Prostate gland (tissue), 2 donors: ENCODE measurements around the gene TNFAIP1. TPM values are rescaled to one million over a fixed set of nuclear protein-coding genes. Genes with fewer than 3 reads are reported as not detected.

Source experiments
- DNase-seq: peaks from one replicate; pipeline ENCODE4 v3.0.0-alpha.2; 2019; ENCODE audit warnings: low spot score
- H3K27ac ChIP-seq, 2 donors: fragments of 200-600 bp; sonication (generic); 2 replicates each; pipeline ENCODE4 v1.5.1; 2017 to 2019
- H3K27me3 ChIP-seq: fragments of 200-600 bp; sonication (generic); replicated peaks from 2 replicates; pipeline ENCODE4 v1.5.1; 2019; ENCODE audit not compliant: insufficient read depth
- H3K36me3 ChIP-seq, 2 donors: fragments of 200-600 bp; sonication (generic); 1 replicate in 1 of 2; 2 replicates in 1 of 2; pipeline versions ENCODE4 v1.5.1 to v1.8.1; 2017 to 2019
- H3K4me1 ChIP-seq: fragments of 200-600 bp; sonication (generic); replicated peaks from 2 replicates; pipeline ENCODE4 v1.5.1; 2019
- H3K4me3 ChIP-seq, 2 donors: fragments of 200-600 bp; sonication (generic); 2 replicates each; pipeline ENCODE4 v1.5.1; 2017 to 2019
- H3K9me3 ChIP-seq: fragments of 200-600 bp; sonication (generic); 2 replicates; pipeline ENCODE4 v1.5.1; 2017
- POLR2A ChIP-seq: fragments of 450-650 bp; IDR thresholded peaks from one replicate; pipeline ENCODE4 v1.6.1; 2016; ENCODE audit warnings: antibody characterized with exemption, mild to moderate bottlenecking
- POLR2AphosphoS5 ChIP-seq: sonication (generic); formaldehyde crosslinking; IDR thresholded peaks from one replicate; pipeline ENCODE4 v1.6.1; 2017; ENCODE audit warnings: antibody characterized with exemption
- WGBS: methylation state at CpG from one replicate; pipeline ENCODE4 v1.1.5; 2018; 5-methylcytosine and 5-hydroxymethylcytosine counted together
- intact Hi-C: fragments of 100-400 bp; cut with DNase I; formaldehyde crosslinking; loops from one replicate; pipeline ENCODE4 v1.14.2; 2022
- total RNA-seq, 2 donors: library from RNA; depleted of rRNA; stranded (reverse); fragments of >200 nt; gene quantifications; one replicate each; pipeline ENCODE4 v1.1.0, GENCODE V29; 2016
- TF ChIP-seq, protein P1 (sequence below), 4 experiments: fragments of 200-600 bp in 2 of 4; fragments of 450-650 bp in 2 of 4; sonication (generic) in 2 of 4; IDR thresholded peaks; 1 replicate in 3 of 4; 2 replicates in 1 of 4; pipeline ENCODE4 v1.5.1; 2016 to 2019; ENCODE audit warnings: antibody characterized with exemption in 4 of 4, mild to moderate bottlenecking in 2 of 4, moderate library complexity in 2 of 4

The TNFAIP1 gene
- total RNA-seq, 2 donors from 2014 or later, result 32.2 to 63.1 TPM

DNA sequence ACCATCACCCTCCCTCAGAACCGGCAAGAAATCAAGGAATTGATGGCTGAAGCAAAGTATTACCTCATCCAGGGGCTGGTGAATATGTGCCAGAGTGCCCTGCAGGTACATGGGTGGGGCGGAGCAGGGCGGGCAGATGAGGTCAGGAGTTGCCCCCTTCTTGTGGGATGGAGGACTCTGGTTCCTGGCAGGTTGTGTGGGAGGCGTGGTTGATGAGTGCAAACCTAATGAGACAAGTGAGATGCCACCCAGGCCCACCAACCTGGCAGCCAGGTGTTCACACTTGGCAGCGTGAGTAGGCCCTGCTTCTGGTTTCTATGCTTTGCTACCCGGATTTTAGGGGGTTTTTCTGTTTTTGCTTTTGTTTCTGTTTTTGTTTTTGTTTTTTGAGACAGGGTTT lies 4.8 kb downstream of the TNFAIP1 start:
- Histone ChIP-seq H3K36me3 (peaks cover 6 to 19% of the 10 kb centered on the region in 2 donors), H3K9me3 (no peaks in the 10 kb centered on the region), H3K4me1 (no peaks in the 10 kb centered on the region), H3K27me3 (no peaks in the 10 kb centered on the region), H3K27ac (no peak overlapping the region), H3K4me3 (no peak overlapping the region)
- no peak for DNase-seq
- WGBS, result 85% methylated on average over 6 of the region's 6 CpGs
- intact Hi-C loops, result no loop called here
- TF ChIP-seq, protein P1, sequence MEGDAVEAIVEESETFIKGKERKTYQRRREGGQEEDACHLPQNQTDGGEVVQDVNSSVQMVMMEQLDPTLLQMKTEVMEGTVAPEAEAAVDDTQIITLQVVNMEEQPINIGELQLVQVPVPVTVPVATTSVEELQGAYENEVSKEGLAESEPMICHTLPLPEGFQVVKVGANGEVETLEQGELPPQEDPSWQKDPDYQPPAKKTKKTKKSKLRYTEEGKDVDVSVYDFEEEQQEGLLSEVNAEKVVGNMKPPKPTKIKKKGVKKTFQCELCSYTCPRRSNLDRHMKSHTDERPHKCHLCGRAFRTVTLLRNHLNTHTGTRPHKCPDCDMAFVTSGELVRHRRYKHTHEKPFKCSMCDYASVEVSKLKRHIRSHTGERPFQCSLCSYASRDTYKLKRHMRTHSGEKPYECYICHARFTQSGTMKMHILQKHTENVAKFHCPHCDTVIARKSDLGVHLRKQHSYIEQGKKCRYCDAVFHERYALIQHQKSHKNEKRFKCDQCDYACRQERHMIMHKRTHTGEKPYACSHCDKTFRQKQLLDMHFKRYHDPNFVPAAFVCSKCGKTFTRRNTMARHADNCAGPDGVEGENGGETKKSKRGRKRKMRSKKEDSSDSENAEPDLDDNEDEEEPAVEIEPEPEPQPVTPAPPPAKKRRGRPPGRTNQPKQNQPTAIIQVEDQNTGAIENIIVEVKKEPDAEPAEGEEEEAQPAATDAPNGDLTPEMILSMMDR (IDR thresholded peaks at IDR 0.05), result no peak
- TF ChIP-seq POLR2AphosphoS5 (no peak), POLR2A (no peak)

GRCh38 chr17:28341516-28341915 lies 6.0 kb downstream of the TNFAIP1 start:
- WGBS, result 92% methylated on average over 11 of the region's 11 CpGs
- Histone ChIP-seq H3K4me3 (no peak overlapping the region), H3K27ac (no peak overlapping the region), H3K36me3 (peaks cover 6 to 19% of the 10 kb centered on the region in 2 donors), H3K27me3 (no peaks in the 10 kb centered on the region), H3K4me1 (no peaks in the 10 kb centered on the region), H3K9me3 (no peaks in the 10 kb centered on the region)
- intact Hi-C loops, result no loop called here
- TF ChIP-seq POLR2AphosphoS5, result no peak
- TF ChIP-seq, protein P1 (IDR thresholded peaks at IDR 0.05), result no peak
- no peak for DNase-seq

DNA sequence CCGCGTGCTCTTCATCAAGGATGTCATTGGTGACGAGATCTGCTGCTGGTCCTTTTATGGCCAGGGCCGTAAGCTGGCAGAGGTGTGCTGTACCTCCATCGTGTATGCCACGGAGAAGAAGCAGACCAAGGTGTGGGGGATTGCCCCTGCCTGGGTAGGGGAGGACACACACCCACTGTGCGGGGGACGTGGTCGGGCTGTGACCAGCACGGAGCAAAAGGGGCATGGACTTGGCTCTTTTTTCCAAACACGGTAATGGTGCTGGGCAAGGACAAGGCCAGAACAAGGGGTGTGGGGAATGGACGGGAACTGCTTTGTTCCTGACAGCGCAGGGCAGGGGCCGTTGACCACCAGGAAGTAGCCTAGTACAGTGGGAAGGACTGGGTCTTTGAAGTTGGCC lies 6.8 kb downstream of the TNFAIP1 start:
- Histone ChIP-seq H3K27ac (no peak overlapping the region), H3K9me3 (no peaks in the 10 kb centered on the region), H3K27me3 (no peaks in the 10 kb centered on the region), H3K4me3 (no peak overlapping the region), H3K36me3 (peaks cover 8 to 20% of the 10 kb centered on the region in 2 donors), H3K4me1 (no peaks in the 10 kb centered on the region)
- intact Hi-C loops, result no loop called here
- TF ChIP-seq, protein P1 (IDR thresholded peaks at IDR 0.05), result no peak
- no peak for TF ChIP-seq POLR2A
- WGBS, result 92% methylated on average over 14 of the region's 14 CpGs
- no peak for DNase-seq

- TF ChIP-seq, protein P1 (IDR thresholded peaks at IDR 0.05), result no peak
- TF ChIP-seq POLR2AphosphoS5 (no peak), POLR2A (no peak)
- no peak for DNase-seq
- Histone ChIP-seq H3K27me3 (no peaks in the 10 kb centered on the region), H3K9me3 (no peaks in the 10 kb centered on the region), H3K4me1 (no peaks in the 10 kb centered on the region), H3K4me3 (no peak overlapping the region), H3K27ac (no peak overlapping the region), H3K36me3 (peaks cover 12 to 30% of the 10 kb centered on the region in 2 donors)
- intact Hi-C loops, result no loop called here
- WGBS, result 82% methylated on average over 10 of the region's 10 CpGs
These were observed 8.0 kb downstream of the TNFAIP1 start for GRCh38 chr17:28343491-28343932.

DNA sequence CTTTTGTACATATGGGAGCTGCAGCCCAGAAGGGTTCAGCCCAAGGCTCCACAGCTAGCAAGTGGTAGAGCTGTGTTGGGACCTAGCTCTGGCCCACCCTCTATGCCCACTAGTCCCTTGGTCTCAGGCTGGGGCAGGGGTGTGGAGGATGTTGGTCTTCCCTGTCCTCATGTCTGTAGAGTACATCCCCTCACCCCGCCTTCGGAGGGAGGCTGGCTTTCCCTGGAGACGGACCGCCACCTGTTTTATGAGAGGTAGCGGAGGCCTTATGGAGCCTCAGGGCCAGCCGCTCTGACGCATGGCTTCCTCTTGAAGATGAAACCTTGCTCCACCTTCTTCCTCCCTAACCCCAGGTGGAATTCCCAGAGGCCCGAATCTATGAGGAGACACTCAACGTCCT lies 8.4 kb downstream of the TNFAIP1 start:
- H3K9me3 ChIP-seq, result no peaks in the 10 kb centered on the region
- H3K27ac ChIP-seq, result no peak overlapping the region
- intact Hi-C loops, result no loop called here
- no peaks in the 10 kb centered on the region for H3K4me1 ChIP-seq
- TF ChIP-seq, protein P1 (IDR thresholded peaks at IDR 0.05), result no peak
- TF ChIP-seq POLR2AphosphoS5 (no peak), POLR2A (no peak)
- no peak overlapping the region for H3K4me3 ChIP-seq
- H3K36me3 ChIP-seq, result peaks cover 12 to 30% of the 10 kb centered on the region in 2 donors
- H3K27me3 ChIP-seq, result no peaks in the 10 kb centered on the region
- DNase-seq, result no peak
- 84% methylated on average over 9 of the region's 9 CpGs for WGBS
